Glutamatergic neuron (in vitro differentiated cells): Measurements from ENCODE around the gene ABHD2. TPM values are rescaled to one million over a fixed set of nuclear protein-coding genes. Genes with fewer than 3 reads are reported as not detected.
"Not testable (repeated sequence)": the region's sequence is repeated elsewhere in the genome, so short reads cannot be mapped to it uniquely, and the experiment has no call there.

ENCODE experiments used
- DNase-seq: peaks from one replicate; pipeline ENCODE4 v3.0.0; 2022
- H3K27ac Mint-ChIP-seq: one replicate; pipeline ENCODE4 v1.8.0; 2020; ENCODE audit warnings: mild to moderate bottlenecking, mixed read lengths, inconsistent platforms; ENCODE audit not compliant: unreplicated experiment
- H3K27me3 Mint-ChIP-seq: one replicate; pipeline ENCODE4 v1.8.0; 2020; ENCODE audit warnings: mild to moderate bottlenecking, moderate library complexity, mixed read lengths, inconsistent platforms; ENCODE audit not compliant: unreplicated experiment
- H3K36me3 Mint-ChIP-seq: one replicate; pipeline ENCODE4 v1.8.0; 2020; ENCODE audit warnings: mild to moderate bottlenecking, mixed read lengths, inconsistent platforms; ENCODE audit not compliant: unreplicated experiment
- H3K4me1 Mint-ChIP-seq: one replicate; pipeline ENCODE4 v1.8.0; 2020; ENCODE audit warnings: mild to moderate bottlenecking, low read depth, mixed read lengths, inconsistent platforms; ENCODE audit not compliant: unreplicated experiment
- H3K4me3 Mint-ChIP-seq: one replicate; pipeline ENCODE4 v1.8.0; 2020; ENCODE audit warnings: mild to moderate bottlenecking, mixed read lengths, inconsistent platforms; ENCODE audit not compliant: unreplicated experiment
- H3K9me3 Mint-ChIP-seq: one replicate; pipeline ENCODE4 v1.8.0; 2020; ENCODE audit warnings: mild to moderate bottlenecking, moderate library complexity, mixed read lengths, inconsistent platforms; ENCODE audit not compliant: unreplicated experiment
- CTCF ChIP-seq: fragments of 200-600 bp; sonication (generic); IDR thresholded peaks from one replicate; pipeline ENCODE4 v1.5.0; 2021; ENCODE audit not compliant: partially characterized antibody, unreplicated experiment
- total RNA-seq: library from RNA; stranded (reverse); fragmentation: NEBNext Ultra II Directional; extraction: Animal tissue kit (Norgen Biotek cat#: 25700); gene quantifications from one replicate; pipeline ENCODE4 v1.2.1, GENCODE V29; 2021; ENCODE audit not compliant: unreplicated experiment

Gene ABHD2
- total RNA-seq, 1 donor from 2014 or later = 101 TPM

- Mint-ChIP-seq H3K36me3 (peaks cover 6% of the 10 kb centered on the region), H3K27ac (no peak overlapping the region), H3K27me3 (no peaks in the 10 kb centered on the region), H3K4me3 (no peak overlapping the region), H3K9me3 (peaks cover 2% of the 10 kb centered on the region), H3K4me1 (no peaks in the 10 kb centered on the region)
- DNase-seq = no peak
- no peak for TF ChIP-seq CTCF
Observed at GRCh38 chr15:89132611-89133507, 44.6 kb downstream of the ABHD2 start.

GRCh38 chr15:89135387-89136077 lies 47.3 kb downstream of the ABHD2 start:
- H3K27me3 Mint-ChIP-seq, H3K4me1 Mint-ChIP-seq, H3K36me3 Mint-ChIP-seq, H3K27ac Mint-ChIP-seq, H3K4me3 Mint-ChIP-seq, DNase-seq, H3K9me3 Mint-ChIP-seq: not testable (repeated sequence)

GRCh38 chr15:89136078-89136806 lies 48.0 kb downstream of the ABHD2 start:
- Mint-ChIP-seq H3K27me3 (no peaks in the 10 kb centered on the region), H3K36me3 (peaks cover 1% of the 10 kb centered on the region), H3K4me3 (no peak overlapping the region), H3K9me3 (peaks cover 2% of the 10 kb centered on the region), H3K4me1 (peaks cover 10% of the 10 kb centered on the region), H3K27ac (no peak overlapping the region)
- TF ChIP-seq CTCF = no peak
- no peak for DNase-seq

- no peaks in the 10 kb centered on the region for H3K36me3 Mint-ChIP-seq
- no peak for TF ChIP-seq CTCF
- no peak overlapping the region for H3K27ac Mint-ChIP-seq
- peaks cover 10% of the 10 kb centered on the region for H3K4me1 Mint-ChIP-seq
- no peak overlapping the region for H3K4me3 Mint-ChIP-seq
- no peak for DNase-seq
- H3K9me3 Mint-ChIP-seq = peaks cover 2% of the 10 kb centered on the region
- H3K27me3 Mint-ChIP-seq = no peaks in the 10 kb centered on the region
Observed at GRCh38 chr15:89136818-89137772, 48.8 kb downstream of the ABHD2 start.
